ENCODE data around the gene ZXDC.
A peak's percentile ranks its signal among the peaks of the same experiment; 100 is the strongest.

Gene ZXDC, protein sequence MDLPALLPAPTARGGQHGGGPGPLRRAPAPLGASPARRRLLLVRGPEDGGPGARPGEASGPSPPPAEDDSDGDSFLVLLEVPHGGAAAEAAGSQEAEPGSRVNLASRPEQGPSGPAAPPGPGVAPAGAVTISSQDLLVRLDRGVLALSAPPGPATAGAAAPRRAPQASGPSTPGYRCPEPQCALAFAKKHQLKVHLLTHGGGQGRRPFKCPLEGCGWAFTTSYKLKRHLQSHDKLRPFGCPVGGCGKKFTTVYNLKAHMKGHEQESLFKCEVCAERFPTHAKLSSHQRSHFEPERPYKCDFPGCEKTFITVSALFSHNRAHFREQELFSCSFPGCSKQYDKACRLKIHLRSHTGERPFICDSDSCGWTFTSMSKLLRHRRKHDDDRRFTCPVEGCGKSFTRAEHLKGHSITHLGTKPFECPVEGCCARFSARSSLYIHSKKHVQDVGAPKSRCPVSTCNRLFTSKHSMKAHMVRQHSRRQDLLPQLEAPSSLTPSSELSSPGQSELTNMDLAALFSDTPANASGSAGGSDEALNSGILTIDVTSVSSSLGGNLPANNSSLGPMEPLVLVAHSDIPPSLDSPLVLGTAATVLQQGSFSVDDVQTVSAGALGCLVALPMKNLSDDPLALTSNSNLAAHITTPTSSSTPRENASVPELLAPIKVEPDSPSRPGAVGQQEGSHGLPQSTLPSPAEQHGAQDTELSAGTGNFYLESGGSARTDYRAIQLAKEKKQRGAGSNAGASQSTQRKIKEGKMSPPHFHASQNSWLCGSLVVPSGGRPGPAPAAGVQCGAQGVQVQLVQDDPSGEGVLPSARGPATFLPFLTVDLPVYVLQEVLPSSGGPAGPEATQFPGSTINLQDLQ

DNA sequence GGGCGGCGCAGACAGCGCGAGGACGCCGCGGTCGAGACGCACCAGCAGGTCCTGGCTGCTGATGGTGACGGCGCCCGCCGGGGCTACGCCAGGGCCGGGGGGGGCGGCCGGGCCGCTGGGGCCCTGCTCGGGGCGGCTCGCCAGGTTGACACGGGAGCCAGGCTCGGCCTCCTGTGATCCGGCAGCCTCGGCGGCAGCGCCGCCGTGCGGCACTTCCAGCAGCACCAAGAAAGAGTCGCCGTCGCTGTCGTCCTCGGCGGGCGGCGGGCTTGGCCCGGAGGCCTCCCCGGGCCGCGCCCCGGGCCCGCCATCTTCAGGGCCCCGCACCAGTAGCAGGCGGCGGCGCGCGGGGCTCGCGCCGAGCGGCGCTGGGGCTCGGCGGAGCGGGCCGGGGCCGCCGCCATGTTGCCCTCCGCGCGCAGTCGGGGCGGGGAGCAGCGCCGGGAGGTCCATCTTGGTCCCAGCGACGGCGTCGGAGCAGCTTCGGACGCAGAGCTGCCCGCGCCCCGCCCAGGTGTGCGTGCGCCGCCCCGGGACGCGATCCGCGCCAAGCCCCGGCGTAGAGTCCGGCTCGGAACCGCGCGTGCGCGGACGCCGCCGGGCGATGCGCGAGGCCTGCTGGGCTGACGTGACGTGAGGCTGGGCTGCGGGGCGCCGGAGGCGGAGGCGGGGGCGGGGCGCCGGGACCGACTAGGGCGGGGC lies at the start of gene ZXDC:
ZXDC (minus strand) TSS at position 479 of the 702 bp plus-strand sequence; CDS start at position 453, 26 bp downstream.
- peak within 1 kb of the TSS; percentile 89 for H3K4me3 ChIP-seq (ENCODE audit: low read depth, low read length)
- TF ChIP-seq, protein P1, sequence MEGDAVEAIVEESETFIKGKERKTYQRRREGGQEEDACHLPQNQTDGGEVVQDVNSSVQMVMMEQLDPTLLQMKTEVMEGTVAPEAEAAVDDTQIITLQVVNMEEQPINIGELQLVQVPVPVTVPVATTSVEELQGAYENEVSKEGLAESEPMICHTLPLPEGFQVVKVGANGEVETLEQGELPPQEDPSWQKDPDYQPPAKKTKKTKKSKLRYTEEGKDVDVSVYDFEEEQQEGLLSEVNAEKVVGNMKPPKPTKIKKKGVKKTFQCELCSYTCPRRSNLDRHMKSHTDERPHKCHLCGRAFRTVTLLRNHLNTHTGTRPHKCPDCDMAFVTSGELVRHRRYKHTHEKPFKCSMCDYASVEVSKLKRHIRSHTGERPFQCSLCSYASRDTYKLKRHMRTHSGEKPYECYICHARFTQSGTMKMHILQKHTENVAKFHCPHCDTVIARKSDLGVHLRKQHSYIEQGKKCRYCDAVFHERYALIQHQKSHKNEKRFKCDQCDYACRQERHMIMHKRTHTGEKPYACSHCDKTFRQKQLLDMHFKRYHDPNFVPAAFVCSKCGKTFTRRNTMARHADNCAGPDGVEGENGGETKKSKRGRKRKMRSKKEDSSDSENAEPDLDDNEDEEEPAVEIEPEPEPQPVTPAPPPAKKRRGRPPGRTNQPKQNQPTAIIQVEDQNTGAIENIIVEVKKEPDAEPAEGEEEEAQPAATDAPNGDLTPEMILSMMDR (IDR thresholded peaks at IDR 0.05; ENCODE audit: borderline replicate concordance, insufficient read depth, low read depth, low read length), result peak; percentile 75

GRCh38 chr3:126525091-126525852 lies 49.6 kb upstream of the ZXDC start:
- TF ChIP-seq, protein P1 (IDR thresholded peaks at IDR 0.05; ENCODE audit: borderline replicate concordance, insufficient read depth, low read depth, low read length), result no peak
- no peak overlapping the region for H3K4me3 ChIP-seq (ENCODE audit: low read depth, low read length)

DNA sequence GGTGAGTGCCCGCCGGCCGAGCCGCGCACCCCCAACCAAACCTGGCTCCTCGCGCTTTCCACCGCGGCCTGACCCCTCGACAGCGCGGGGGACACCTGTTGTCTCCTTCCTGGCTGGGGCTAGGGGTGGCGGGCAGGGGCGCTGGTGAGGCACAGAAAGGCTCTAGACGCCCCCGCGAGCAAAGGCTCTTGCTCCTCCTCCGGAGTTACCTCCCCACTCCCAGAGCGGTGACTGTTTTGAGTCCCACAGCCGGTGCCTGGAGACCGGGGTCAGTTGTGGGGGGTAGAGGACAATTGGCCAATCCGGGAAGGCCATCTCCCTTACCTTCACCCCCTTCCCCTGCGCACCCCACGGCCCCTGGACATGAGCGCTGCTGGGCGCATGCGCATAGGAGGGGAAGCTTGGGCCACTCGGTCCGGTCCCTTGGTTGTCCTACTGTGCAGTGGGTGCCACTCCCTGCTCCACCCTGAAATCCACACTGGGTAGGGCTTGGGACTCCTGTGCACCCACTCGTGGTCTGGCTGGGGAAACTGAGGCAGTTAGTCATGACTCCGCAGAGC lies 48.8 kb upstream of the ZXDC start:
- TF ChIP-seq, protein P1 (IDR thresholded peaks at IDR 0.05; ENCODE audit: borderline replicate concordance, insufficient read depth, low read depth, low read length), result no peak
- H3K4me3 ChIP-seq (ENCODE audit: low read depth, low read length), result no peak overlapping the region

DNA sequence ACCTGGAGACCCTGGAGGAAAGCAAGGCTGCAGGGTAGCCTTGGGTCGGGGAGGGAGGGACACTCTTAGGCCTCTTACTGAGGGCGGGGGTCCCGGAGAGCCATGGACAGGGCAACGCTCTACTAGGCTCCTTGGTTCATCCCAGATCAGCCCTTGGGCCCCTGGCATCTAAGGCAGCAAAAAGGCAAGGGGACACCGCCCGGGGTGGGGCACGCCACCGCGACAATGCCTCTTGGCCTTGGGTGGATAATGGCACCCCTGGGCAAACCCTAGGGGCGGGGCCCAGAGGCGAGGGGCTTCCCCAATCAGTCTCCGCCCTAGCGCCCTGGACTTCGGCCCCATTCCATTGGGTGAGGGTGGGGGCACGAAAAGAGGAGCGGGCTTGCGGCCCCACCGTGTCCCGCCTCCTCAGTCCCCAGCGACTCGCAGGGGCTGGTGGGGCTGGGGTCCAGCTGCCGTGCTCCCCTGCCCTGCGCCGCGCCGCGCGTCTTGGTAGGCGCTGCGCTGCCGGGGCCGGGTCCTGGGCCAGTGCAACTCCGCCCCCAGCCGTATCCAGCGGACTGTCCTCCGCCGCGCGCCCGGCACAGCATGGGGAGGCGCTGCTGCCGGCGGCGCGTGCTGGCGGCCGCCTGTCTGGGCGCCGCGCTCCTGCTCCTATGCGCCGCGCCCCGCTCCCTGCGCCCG lies 48.2 kb upstream of the ZXDC start, which contains the start of gene CHST13:
CHST13 (plus strand) TSS at position 411 of the 684 bp plus-strand sequence; CDS start at position 589, 178 bp downstream.
- TF ChIP-seq, protein P1 (IDR thresholded peaks at IDR 0.05; ENCODE audit: borderline replicate concordance, insufficient read depth, low read depth, low read length), result no peak
- no peak within 1 kb of the TSS for H3K4me3 ChIP-seq (ENCODE audit: low read depth, low read length)

- H3K4me3 ChIP-seq (ENCODE audit: low read depth, low read length), result no peak overlapping the region
- TF ChIP-seq, protein P1 (IDR thresholded peaks at IDR 0.05; ENCODE audit: borderline replicate concordance, insufficient read depth, low read depth, low read length), result peak; percentile 75
These were observed 46.7 kb upstream of the ZXDC start for GRCh38 chr3:126522363-126522788.

Measured in GM12875 (cell line).